AG20443 (cell line): ENCODE results near the gene DNAJC15.
"Not testable (repeated sequence)": the region's sequence is repeated elsewhere in the genome, so short reads cannot be mapped to it uniquely, and the experiment has no call there.

ENCODE experiments used
- DNase-seq: peaks from one replicate; pipeline ENCODE4 v3.0.0; 2012; ENCODE audit warnings: low spot score, mixed read lengths

The DNAJC15 gene

GRCh38 chr13:43044720-43045301 is 21.4 kb downstream of the DNAJC15 start:
- no peak for DNase-seq

- DNase-seq: not testable (repeated sequence)
Measured at GRCh38 chr13:43045302-43045773, 22.0 kb downstream of the DNAJC15 start.

- DNase-seq: no peak
Measured at GRCh38 chr13:43046259-43046658, 22.9 kb downstream of the DNAJC15 start.

GRCh38 chr13:43054803-43055802 is 31.7 kb downstream of the DNAJC15 start:
- peak; percentile 34 for DNase-seq

- no peak for DNase-seq
Measured at GRCh38 chr13:43057653-43058317, 34.4 kb downstream of the DNAJC15 start.

- peak; percentile 78 for DNase-seq
Measured at GRCh38 chr13:43058318-43058674, 34.9 kb downstream of the DNAJC15 start.

GRCh38 chr13:43058831-43059230 is 35.4 kb downstream of the DNAJC15 start:
- DNase-seq: no peak

GRCh38 chr13:43059779-43060178 is 36.4 kb downstream of the DNAJC15 start:
- not testable (repeated sequence) for DNase-seq

GRCh38 chr13:43060806-43061205 is 37.4 kb downstream of the DNAJC15 start:
- not testable (repeated sequence) for DNase-seq

- no peak for DNase-seq
Measured at GRCh38 chr13:43061496-43062280, 38.3 kb downstream of the DNAJC15 start.

GRCh38 chr13:43071824-43072223 is 48.4 kb downstream of the DNAJC15 start:
- no peak for DNase-seq

- no peak for DNase-seq
Measured at GRCh38 chr13:43072394-43072793, 49.0 kb downstream of the DNAJC15 start.

- DNase-seq: no peak
Measured at GRCh38 chr13:43074824-43075510, 51.6 kb downstream of the DNAJC15 start.

- not testable (repeated sequence) for DNase-seq
Measured at GRCh38 chr13:43075511-43075902, 52.1 kb downstream of the DNAJC15 start.

- no peak for DNase-seq
Measured at GRCh38 chr13:43077046-43077445, 53.7 kb downstream of the DNAJC15 start.

- DNase-seq: no peak
Measured at GRCh38 chr13:43077461-43077860, 54.1 kb downstream of the DNAJC15 start.

GRCh38 chr13:43077906-43078305 is 54.5 kb downstream of the DNAJC15 start:
- DNase-seq: no peak

GRCh38 chr13:43078399-43078798 is 55.0 kb downstream of the DNAJC15 start:
- no peak for DNase-seq

GRCh38 chr13:43079392-43079931 is 56.1 kb downstream of the DNAJC15 start:
- DNase-seq: no peak

GRCh38 chr13:43080199-43080598 is 56.8 kb downstream of the DNAJC15 start:
- DNase-seq: no peak

- no peak for DNase-seq
Measured at GRCh38 chr13:43081866-43082265, 58.5 kb downstream of the DNAJC15 start.
